HCT116 (cell line): Measurements from ENCODE around the gene AGAP1. TPM values are rescaled to one million over a fixed set of nuclear protein-coding genes. Genes with fewer than 3 reads are reported as not detected.
"Not testable (repeated sequence)": the region's sequence is repeated elsewhere in the genome, so short reads cannot be mapped to it uniquely, and the experiment has no call there.

ENCODE experiments used
- ATAC-seq: fragments of 200-7000 bp; cut with Tn5 transposase; 2 replicates; pipeline ENCODE4 v1.9.1; 2020; ENCODE audit warnings: mild to moderate bottlenecking, moderate library complexity
- BruUV-seq: library from RNA; stranded (reverse); fragments of 400-500 nt; replicated peaks from 2 replicates; lab custom pipeline; 2021; lab: Mats Ljungman, UMichigan
- CTCF ChIA-PET: fragments of 300-600 bp; sonication (Branson Sonifier 250); formaldehyde crosslinking; loops from one replicate; lab custom pipeline; 2021; ENCODE audit warnings: antibody characterized with exemption; lab: Charles Lee
- POLR2A ChIA-PET: fragments of 300-600, 350-600 bp; sonication (Branson Sonifier 250); formaldehyde crosslinking; loops from one replicate; lab custom pipeline; 2021; ENCODE audit warnings: antibody characterized with exemption; lab: Charles Lee
- RAD21 ChIA-PET, 2 experiments: fragments of 300-600 bp; sonication (Branson Sonifier 250); formaldehyde crosslinking; loops; one replicate each; lab custom pipeline; 2023; ENCODE audit warnings: low total read pairs in 2 of 2; ENCODE audit not compliant: uncharacterized antibody in 2 of 2, unreplicated experiment in 2 of 2, low non-redundant PET in 1 of 2; lab: Charles Lee
- DNase-seq: peaks from one replicate; pipeline ENCODE4 v3.0.0-alpha.2; 2010; ENCODE audit warnings: low read depth, low spot score
- H2AFZ ChIP-seq: fragments of 200-600 bp; shearing (Covaris generic), sonication (generic); 2 replicates; pipeline ENCODE4 v1.6.1; 2017; ENCODE audit warnings: low read depth, mixed run types, mixed read lengths, antibody characterized with exemption, low read length; ENCODE audit not compliant: poor library complexity, severe bottlenecking
- H3K27ac ChIP-seq: 2 replicates; pipeline ENCODE4 v1.5.1; 2012; ENCODE audit warnings: low read depth, low read length
- H3K27me3 ChIP-seq: fragments of 200-600 bp; sonication (generic); 2 replicates; pipeline ENCODE4 v1.6.1; 2016; ENCODE audit warnings: mixed run types, low read length, mixed read lengths; ENCODE audit not compliant: insufficient read depth
- H3K36me3 ChIP-seq, 2 experiments: fragments of 200-500 bp in 1 of 2; fragments of 200-600 bp in 1 of 2; sonication (Bioruptor generic) in 1 of 2; sonication (generic) in 1 of 2; 2 replicates each; pipeline versions ENCODE4 v1.5.1 to v1.6.1; 2014 to 2016; ENCODE audit warnings: low read length in 2 of 2, inconsistent platforms in 1 of 2, mixed read lengths in 1 of 2, mixed run types in 1 of 2; ENCODE audit not compliant: insufficient read depth in 2 of 2, control insufficient read depth in 1 of 2
- H3K4me1 ChIP-seq, 2 experiments: fragments of 200-600 bp in 1 of 2; sonication (generic) in 1 of 2; 2 replicates each; pipeline versions ENCODE4 v1.5.1 to v1.6.1; 2012 to 2017; ENCODE audit warnings: low read length in 2 of 2, inconsistent platforms in 1 of 2, mild to moderate bottlenecking in 1 of 2, mixed read lengths in 1 of 2, mixed run types in 1 of 2, moderate library complexity in 1 of 2; ENCODE audit not compliant: insufficient read depth in 2 of 2, control insufficient read depth in 1 of 2
- H3K4me2 ChIP-seq: fragments of 200-600 bp; sonication (generic); 2 replicates; pipeline ENCODE4 v1.6.1; 2017; ENCODE audit warnings: mixed run types, low read length, mixed read lengths
- H3K4me3 ChIP-seq, 2 experiments: fragments of 200-600 bp in 1 of 2; sonication (generic) in 1 of 2; replicated peaks in 1 of 2; 2 replicates each; pipeline ENCODE4 v1.5.1; 2011 to 2016; ENCODE audit warnings: low read length in 2 of 2, control low read depth in 1 of 2, low read depth in 1 of 2, mild to moderate bottlenecking in 1 of 2, mixed read lengths in 1 of 2, mixed run types in 1 of 2
- H3K79me2 ChIP-seq: fragments of 200-600 bp; sonication (generic); 2 replicates; pipeline ENCODE4 v1.6.1; 2017; ENCODE audit warnings: mild to moderate bottlenecking, mixed run types, low read length, moderate library complexity, mixed read lengths; ENCODE audit not compliant: insufficient read depth
- H3K9ac ChIP-seq: fragments of 200-600 bp; sonication (generic); 2 replicates; pipeline ENCODE4 v1.6.1; 2016; ENCODE audit warnings: low read length, mixed read lengths
- H3K9me2 ChIP-seq: fragments of 200-600 bp; sonication (generic), shearing (Covaris generic); 2 replicates; pipeline ENCODE4 v1.6.1; 2017; ENCODE audit warnings: mixed run types, mild to moderate bottlenecking, moderate library complexity; ENCODE audit not compliant: insufficient read depth
- H3K9me3 ChIP-seq, 2 experiments: fragments of 200-500 bp in 1 of 2; fragments of 200-600 bp in 1 of 2; sonication (Bioruptor generic) in 1 of 2; sonication (generic) in 1 of 2; 2 replicates each; pipeline ENCODE4 v1.6.1; 2014 to 2017; ENCODE audit warnings: low read length in 2 of 2, mixed read lengths in 2 of 2, inconsistent platforms in 1 of 2, low read depth in 1 of 2, mild to moderate bottlenecking in 1 of 2, mixed run types in 1 of 2, moderate library complexity in 1 of 2; ENCODE audit not compliant: control insufficient read depth in 1 of 2, insufficient read depth in 1 of 2
- H4K20me1 ChIP-seq: fragments of 200-600 bp; sonication (generic), shearing (Covaris generic); 2 replicates; pipeline ENCODE4 v1.6.1; 2017; ENCODE audit warnings: mixed run types, mild to moderate bottlenecking, moderate library complexity; ENCODE audit not compliant: insufficient read depth
- CBX3 ChIP-seq: IDR thresholded peaks from 2 replicates; pipeline ENCODE4 v1.6.1; 2012; ENCODE audit warnings: low read depth
- CEBPB ChIP-seq: IDR thresholded peaks from 2 replicates; pipeline ENCODE4 v1.6.1; 2012; ENCODE audit warnings: low read depth
- EZH2phosphoT487 ChIP-seq: fragments of 200-600 bp; IDR thresholded peaks from 2 replicates; pipeline ENCODE4 v1.6.1; 2018; ENCODE audit warnings: antibody characterized with exemption, borderline replicate concordance
- POLR2AphosphoS5 ChIP-seq: IDR thresholded peaks from 2 replicates; pipeline ENCODE4 v1.6.1; 2011; ENCODE audit warnings: mild to moderate bottlenecking, low read depth, low read length, moderate library complexity
- RAD21 ChIP-seq: IDR thresholded peaks from 2 replicates; pipeline ENCODE4 v1.6.1; 2012; ENCODE audit warnings: low read depth, mild to moderate bottlenecking
- SIN3A ChIP-seq: IDR thresholded peaks from 2 replicates; pipeline ENCODE4 v1.6.1; 2012; ENCODE audit warnings: low read depth
- YY1 ChIP-seq: IDR thresholded peaks from 2 replicates; pipeline ENCODE4 v1.6.1; 2011; ENCODE audit warnings: low read length, low read depth, moderate library complexity, mild to moderate bottlenecking; ENCODE audit not compliant: insufficient replicate concordance; ENCODE audit errors: extremely low read depth
- ZBTB33 ChIP-seq: IDR thresholded peaks from 2 replicates; pipeline ENCODE4 v1.6.1; 2011; ENCODE audit warnings: mild to moderate bottlenecking, low read length, moderate library complexity; ENCODE audit not compliant: insufficient replicate concordance; ENCODE audit errors: extremely low read depth
- intact Hi-C: fragments of 100-400 bp; cut with micrococcal nuclease; formaldehyde crosslinking; loops from 2 replicates; pipeline ENCODE4 v1.10.0; 2022
- total RNA-seq: library from RNA; stranded (reverse); gene quantifications from one replicate; pipeline ENCODE4 v1.2.1, GENCODE V29; 2021; ENCODE audit not compliant: unreplicated experiment

The AGAP1 gene
- total RNA-seq, 1 experiment from 2014 or later: 43.8 TPM

DNA sequence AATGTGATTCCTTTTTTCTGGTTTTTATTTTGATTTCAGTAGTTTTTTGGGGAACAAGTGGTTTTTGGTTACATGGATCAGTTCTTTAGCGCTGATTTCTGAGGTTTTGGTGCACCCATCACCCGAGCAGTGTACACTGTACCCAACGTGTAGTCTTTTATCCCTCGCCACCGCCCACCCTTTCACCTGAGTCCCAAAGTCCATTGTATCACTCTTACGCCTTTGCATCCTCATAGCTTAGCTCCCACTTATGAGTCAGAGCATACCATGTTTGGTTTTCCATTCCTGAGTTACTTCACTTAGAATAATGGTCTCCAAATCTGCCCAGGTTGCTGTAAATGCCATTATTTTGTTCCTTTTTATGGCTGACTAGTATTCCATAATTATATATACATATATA is 453.2 kb downstream of the AGAP1 start:
- H3K9me3 ChIP-seq, RAD21 ChIA-PET, H3K27ac ChIP-seq, H3K27me3 ChIP-seq, H3K9ac ChIP-seq, H3K4me2 ChIP-seq, H3K9me2 ChIP-seq, H3K4me1 ChIP-seq, BruUV-seq, DNase-seq, H4K20me1 ChIP-seq, H3K36me3 ChIP-seq, intact Hi-C loops, ATAC-seq, POLR2A ChIA-PET, CTCF ChIA-PET, H3K4me3 ChIP-seq, H3K79me2 ChIP-seq, H2AFZ ChIP-seq: not testable (repeated sequence)

DNA sequence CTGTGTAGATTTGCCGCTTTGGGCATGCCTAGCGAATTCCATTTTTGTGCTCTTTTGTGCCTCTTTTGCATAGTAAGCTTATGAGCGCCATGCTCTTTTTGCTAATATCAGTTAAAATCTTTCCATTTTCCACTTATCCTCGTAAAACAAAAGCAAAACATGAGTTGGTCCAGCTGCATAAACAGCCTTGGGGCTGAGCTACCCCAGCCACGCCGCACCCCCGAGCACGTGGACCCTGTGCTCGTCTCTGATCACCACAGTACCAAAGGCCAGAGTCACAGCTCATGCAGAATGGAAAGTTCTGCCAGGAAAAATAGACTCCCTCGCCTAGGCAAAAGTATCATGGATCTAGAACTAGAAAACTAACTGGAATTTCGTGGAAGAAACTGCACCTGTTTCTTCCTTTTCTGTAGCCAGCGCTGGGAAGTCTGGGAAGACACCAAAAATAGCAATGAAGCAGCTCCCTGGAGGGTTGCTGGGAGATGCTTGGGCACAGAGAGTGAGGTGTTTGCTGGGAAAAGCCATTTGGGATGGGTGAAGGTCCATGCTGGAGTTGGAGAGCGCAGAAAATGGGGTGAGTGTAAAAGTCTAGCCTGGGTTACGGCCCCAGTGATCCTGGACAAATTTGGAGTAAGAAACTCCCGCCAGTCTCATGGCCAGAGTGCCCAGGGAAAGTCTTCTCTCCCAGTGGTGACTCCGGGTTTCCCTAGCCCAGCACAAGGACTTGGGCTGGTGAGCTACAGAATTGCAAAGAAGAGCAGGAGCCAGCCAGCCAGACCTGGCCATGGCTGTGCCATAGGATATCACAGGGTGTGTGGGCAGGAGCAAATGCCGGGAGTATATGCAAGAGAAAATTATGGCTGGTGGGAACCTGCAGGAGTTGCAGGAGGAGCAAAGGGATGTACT is 456.0 kb downstream of the AGAP1 start:
- DNase-seq (no peak), ATAC-seq (no peak)
- no peak overlapping the region for H3K4me2 ChIP-seq
- no peaks in the 10 kb centered on the region for H3K79me2 ChIP-seq
- no peak overlapping the region for H3K4me3 ChIP-seq
- no TSS peak for BruUV-seq
- no peak overlapping the region for H2AFZ ChIP-seq
- no peak overlapping the region for H3K27ac ChIP-seq
- H3K4me1 ChIP-seq: no peaks in the 10 kb centered on the region
- H3K36me3 ChIP-seq: no peaks in the 10 kb centered on the region
- no peaks in the 10 kb centered on the region for H3K9me2 ChIP-seq
- no peaks in the 10 kb centered on the region for H3K27me3 ChIP-seq
- POLR2A ChIA-PET: no interaction called here
- intact Hi-C loops: no loop called here
- RAD21 ChIA-PET: interaction anchor here in 1 of 2 experiments (0.6 kb wide), 1 partner anchor 229 kb away, joined by 6 read pairs; no protein-coding TSS in a partner anchor
- no peaks in the 10 kb centered on the region for H3K9me3 ChIP-seq
- CTCF ChIA-PET: interaction anchor here (1.3 to 1.7 kb wide), 2 partner anchors 13 to 231 kb away, joined by 3 to 5 read pairs; no protein-coding TSS in a partner anchor
- H3K9ac ChIP-seq: no peak overlapping the region
- H4K20me1 ChIP-seq: no peaks in the 10 kb centered on the region
- TF ChIP-seq RAD21: no peak
- TF ChIP-seq CBX3: no peak
- no peak for TF ChIP-seq YY1
- TF ChIP-seq SIN3A: no peak
- TF ChIP-seq POLR2AphosphoS5: no peak
- no peak for TF ChIP-seq EZH2phosphoT487
- no peak for TF ChIP-seq CEBPB
- TF ChIP-seq ZBTB33: no peak
